Measurements from ENCODE around the gene DYRK1B.
"Not testable (repeated sequence)": the region's sequence is repeated elsewhere in the genome, so short reads cannot be mapped to it uniquely, and the experiment has no call there.

Gene DYRK1B

DNA sequence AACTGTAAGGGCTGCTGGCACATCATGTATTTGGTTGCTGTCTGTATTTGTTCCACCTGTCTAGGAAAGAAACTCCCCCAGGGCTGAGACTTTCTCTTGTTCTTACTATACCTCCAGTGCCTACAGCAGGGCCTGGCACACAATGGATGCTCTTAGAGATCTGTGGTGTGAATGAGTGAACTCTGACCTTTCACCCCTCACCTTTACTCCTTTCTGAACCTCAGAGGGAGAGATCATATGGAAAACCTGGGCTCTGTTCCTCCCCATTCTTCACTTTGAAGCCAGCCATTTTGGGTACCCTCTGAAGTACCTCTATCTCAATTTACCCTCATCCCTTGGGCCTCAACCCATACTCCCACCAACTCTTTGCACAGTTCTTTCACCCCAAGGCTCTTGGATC lies 3.1 kb downstream of the DYRK1B start:
- no peak for DNase-seq (ENCODE audit: low read depth, low spot score)

DNA sequence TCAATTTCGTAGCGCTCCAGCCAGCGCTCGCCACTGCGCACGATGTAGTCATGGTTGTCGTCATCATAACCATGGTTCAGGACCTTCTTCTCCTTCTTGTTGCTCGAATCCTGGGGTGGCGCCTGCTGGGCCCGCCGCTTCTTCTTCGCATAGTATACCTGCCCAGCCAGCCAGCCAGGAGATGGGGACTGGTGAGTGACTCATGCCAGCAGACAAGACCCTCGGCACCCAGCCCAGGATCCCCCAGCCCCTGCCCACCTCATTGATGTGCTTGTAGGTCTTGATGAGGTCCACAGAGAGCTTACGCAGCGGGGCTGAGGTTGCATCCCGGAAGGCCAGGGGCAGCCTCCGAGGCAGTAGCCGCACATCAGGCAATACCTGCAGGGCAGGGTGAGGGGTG lies 3.6 kb downstream of the DYRK1B start:
- DNase-seq (ENCODE audit: low read depth, low spot score): no peak

DNA sequence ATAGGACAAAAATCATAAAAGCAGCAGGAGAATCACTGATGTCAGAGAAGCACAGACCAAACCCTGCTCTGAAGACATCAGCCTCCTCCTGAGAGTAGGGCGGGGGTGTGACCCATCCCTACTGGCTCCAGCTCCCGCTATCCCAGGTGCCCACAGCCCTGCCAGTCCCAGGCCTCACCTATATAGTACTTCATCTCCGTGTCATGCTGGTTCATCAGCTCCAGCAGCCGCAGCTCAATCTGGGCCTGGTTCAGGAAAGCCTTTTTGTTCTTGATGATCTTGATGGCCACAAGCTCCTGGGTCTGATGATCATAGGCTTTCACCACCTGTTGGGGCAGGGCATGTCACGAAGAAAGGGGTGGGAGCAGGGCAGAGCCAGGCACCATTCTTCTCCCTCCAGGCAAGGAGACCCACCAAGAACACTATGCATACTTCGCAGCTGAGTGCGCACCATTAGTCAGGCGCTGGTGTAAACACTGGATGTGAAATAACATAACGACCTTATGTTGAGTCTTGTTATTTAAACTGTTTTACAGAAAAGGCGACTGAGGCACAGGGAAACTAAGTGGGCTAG lies 4.2 kb downstream of the DYRK1B start:
- DNase-seq (ENCODE audit: low read depth, low spot score): no peak

DNA sequence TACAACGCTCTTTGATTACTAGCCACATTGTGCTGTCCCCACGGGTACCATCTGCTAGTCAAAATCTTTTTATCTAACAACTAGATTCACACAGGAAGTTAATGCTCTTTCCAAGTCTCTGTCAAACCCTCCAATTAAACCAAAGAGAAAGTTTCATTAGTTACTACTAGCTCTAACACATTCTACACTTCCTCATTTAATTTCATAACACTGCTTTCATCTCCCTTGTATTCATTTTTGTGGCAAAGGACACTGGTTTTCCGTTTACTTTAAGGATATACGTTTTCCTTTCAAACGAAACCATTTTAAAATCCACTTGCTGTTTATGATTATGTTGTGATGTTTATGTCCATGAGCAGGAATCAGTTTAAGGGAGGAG lies 5.3 kb downstream of the DYRK1B start:
- DNase-seq (ENCODE audit: low read depth, low spot score): no peak

DNA sequence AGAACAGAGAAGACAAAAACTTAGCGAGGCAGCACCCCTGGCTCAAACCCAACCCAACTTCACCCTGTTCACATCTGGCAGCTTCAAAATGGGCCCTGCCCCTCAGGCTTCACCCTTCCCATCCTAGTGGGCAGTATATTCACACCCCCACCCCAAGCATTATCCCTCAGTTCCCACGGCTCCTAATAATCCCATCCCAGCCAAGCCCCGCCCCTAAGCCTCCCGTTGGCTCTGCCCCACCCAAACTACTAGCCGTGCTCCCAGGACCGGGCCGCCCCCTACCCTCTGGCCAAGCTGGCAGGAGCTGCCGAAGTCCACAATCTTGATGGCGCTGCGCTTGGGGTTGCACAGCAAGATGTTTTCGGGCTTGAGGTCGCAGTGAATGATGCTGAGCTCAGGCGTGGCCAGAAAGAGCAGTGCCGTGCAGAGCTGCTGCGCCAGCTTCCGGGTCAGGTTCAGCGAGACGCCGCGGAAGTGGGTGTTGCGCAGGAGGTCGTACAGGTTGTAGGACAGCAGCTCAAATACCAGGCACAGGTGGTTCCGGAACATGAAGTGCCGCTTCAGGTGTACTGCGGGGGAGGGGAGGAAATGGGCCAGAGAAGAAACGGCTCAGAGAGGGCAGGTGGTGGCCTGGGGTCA lies 5.8 kb downstream of the DYRK1B start:
- DNase-seq (ENCODE audit: low read depth, low spot score): no peak

DNA sequence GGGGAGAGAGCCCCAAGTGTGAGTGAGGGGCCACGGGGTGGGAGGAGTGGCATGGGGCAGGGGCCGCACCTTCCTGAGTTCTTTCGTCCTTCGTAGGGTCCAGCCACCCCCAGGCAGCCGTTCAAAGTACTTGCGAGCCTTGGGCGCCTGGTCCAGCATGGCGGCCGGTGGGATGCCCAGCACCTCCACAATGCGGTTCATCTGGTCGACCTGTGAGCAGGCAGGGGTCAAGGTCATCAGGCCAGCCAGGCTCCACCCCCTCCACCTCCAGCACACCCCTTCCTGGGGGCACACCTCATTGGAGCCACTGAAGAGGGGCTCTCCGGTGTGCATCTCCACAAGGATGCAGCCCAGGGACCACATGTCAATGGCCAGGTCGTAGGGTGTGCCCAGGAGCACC lies 6.7 kb downstream of the DYRK1B start:
- DNase-seq (ENCODE audit: low read depth, low spot score): no peak

DNA sequence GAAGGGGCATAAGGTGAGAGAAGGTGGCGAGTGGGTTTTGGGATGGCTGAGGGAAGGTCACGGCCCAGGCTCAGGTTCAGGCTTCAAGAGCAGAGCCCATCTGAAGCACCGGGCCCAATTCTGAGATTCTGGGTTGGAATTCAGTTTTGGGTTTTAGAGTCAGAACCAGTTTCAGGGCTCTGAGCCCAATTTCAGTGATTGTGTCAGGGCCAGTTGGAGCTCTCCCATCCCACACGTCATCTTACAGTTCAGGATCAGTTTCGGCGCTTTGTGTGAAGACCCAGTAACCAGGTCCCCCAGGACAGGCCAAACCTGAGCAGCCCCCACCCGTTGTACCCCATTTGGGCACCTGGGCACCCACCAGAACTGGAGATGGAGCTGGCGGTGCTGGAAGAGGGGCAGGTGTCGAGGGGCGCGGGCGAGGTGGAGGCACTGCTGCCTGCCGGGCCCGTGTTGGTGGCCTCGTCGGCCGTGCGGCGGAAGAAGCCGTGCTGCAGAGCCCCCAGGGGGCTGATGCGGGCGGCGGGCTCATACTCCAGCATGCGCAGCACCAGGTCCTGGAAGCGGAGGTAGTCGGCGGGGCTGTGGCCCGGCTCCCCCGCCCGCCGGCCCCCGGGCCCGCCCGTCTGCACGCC lies 7.5 kb downstream of the DYRK1B start:
- DNase-seq (ENCODE audit: low read depth, low spot score): no peak

DNA sequence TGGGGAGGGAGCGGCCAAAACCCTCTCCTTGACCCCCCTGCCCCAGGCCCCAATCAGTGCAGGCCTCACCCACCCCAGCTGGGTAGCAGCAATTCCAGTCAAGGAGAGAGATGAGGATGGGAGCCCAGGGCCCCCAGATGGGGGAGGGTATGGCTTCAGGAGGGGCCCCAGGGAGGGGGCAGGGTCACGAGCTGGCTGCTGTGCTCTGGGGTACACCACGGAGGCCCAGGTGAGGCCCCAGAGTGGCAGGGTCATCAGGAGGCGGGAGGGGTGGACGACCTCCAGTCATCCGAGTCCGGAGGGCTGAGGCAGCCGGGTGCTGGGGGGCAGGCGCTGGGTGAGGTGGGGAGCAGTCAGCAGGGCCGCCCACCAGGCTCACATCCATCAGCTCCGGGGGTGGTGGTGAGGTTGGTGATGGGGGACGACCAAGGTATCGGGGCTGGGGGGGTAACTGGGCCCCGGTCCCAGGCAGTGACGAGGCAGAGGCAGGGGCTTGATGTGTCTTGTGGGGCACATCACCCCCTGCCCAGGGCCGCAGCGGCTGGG lies 8.4 kb downstream of the DYRK1B start:
- no peak for DNase-seq (ENCODE audit: low read depth, low spot score)

DNA sequence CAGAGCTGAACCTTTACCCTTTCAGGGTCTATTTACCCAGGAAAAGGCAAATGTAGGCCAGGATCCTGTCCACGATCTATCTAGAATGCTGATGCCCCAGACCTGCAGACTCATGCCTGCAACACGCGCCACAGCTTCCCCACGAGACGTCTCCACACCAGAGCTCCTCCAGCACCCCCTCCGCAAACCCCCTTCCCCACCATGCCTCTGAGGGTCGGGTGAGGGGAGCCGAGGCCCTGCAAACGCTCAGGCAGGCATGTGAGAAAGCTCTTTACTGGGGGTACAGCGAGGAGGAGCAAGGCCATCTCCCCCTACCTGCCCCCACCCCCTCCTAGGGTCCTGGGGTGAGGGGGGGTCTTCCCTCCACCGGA lies 8.9 kb downstream of the DYRK1B start:
- DNase-seq (ENCODE audit: low read depth, low spot score): no peak

DNA sequence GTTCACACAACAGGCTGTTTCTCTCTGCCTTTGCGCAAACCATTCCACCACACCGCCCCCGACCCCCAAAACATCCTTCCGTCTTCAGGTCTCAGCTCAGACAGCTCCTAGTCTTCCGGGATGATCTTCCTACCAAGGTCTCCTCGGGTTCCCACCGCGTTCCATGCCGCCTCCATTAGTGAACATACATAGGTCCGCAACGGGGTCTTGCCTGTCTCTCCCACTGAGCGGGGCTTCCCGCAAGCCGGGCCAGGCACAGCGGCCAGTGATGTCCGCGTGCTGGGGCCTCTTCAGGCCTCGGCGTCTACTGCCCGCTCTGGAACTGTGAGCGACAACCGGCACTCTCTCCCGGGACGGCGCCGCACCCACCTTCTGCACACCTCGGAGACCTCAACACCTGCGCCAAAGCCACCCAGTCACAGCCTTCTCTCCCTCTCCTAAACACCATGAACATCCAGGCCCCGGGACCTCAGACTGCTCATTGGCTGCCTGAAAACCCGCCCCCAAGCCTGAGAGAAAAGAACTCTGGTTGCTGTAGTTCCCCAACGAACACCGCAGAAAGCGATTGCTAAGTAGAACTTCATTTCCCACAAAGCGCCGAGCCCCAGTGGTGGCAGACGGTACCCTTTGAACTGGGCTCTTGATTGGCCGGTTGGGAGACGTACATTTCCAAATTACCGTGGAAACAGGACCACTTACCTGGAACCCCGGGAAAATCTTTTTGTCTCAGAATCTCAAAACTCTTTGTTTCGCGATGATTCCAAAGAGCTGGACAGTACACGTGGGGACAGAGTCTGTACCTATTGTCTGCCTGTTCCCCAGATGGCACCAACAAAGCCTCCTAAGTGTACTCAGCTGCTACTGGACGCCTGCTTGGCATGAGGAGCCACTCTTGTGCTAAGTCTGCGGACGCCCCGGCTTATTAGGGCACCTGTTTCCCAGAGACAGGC lies 9.5 kb downstream of the DYRK1B start:
- DNase-seq (ENCODE audit: low read depth, low spot score): peak; percentile 62

DNA sequence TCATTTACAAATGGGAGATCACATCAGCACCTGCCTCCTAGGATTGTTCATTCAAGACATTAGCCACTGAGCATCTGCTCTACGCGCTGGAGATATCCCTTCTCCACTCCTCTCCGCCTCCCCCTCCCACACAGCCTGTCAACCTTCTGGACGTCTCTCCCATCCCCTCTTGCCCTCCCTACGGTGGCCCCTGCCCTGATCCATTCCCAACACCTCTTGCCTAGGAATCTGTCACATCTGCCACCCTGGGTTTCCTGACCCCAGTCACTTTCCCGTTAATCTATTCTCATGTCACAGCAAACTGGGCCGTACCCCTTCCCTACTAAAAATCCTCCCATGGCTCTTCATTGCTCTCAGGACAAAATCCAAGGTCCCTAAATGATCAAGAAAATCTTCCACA lies 10.3 kb downstream of the DYRK1B start:
- no peak for DNase-seq (ENCODE audit: low read depth, low spot score)

DNA sequence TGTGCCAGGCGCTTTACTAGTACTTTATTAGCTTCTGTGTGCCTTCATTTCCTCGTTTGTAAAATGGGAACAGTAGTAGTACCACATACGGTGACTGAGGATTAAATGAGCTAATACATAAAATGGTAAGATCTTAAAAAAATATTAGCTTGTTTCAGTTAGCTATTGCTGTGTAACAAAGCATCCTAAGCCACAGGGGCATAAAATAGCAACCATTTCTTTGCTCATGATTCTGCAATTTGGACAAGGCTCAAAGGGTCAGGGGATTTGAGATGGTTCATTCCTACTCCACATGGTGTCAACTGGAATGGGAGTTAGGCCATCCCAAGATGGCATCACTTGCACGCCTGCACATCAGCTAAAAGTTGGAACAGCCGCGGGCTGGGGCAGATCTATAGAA lies 13.3 kb downstream of the DYRK1B start:
- no peak for DNase-seq (ENCODE audit: low read depth, low spot score)

DNA sequence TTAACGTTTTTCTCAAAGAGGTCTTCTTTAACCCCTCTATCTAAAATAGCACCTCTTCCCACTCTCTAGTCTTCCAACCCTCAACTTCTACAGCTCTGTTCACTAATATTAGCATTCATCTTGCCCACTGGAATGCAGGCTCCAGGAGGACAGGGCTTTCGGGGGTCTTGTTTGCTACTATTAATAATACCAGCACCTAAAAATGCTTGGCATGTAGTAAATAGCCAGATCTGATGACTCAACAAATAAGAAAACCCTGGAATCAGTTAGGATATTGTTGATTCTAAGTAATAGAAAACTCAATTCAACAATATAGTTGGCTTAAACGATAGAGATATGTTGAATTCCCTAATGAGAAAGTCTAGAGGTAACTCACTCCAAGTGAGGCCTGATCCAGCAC lies 14.2 kb downstream of the DYRK1B start:
- no peak for DNase-seq (ENCODE audit: low read depth, low spot score)

DNA sequence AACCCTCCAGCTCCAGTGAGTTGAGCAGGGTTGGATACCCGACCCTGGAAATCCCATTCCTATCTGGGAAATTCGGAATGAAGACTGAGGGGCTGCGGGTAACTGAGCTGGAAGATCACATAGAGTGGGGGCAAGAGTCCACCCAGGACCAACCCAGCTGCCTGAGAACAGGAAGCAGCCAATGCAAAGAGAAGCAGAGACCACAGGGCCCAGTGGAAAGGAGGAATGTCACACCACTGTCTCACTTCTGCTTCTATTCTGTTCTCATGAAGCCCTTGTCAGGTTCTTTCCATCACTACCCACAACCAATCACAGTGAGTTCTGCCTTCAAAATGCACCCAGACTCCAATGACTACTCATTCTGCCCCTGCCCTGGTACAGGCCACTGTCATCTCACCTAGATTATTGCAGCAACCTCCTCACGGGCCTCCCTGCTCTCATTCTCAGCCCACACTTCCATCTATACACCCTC lies 15.3 kb downstream of the DYRK1B start:
- no peak for DNase-seq (ENCODE audit: low read depth, low spot score)

DNA sequence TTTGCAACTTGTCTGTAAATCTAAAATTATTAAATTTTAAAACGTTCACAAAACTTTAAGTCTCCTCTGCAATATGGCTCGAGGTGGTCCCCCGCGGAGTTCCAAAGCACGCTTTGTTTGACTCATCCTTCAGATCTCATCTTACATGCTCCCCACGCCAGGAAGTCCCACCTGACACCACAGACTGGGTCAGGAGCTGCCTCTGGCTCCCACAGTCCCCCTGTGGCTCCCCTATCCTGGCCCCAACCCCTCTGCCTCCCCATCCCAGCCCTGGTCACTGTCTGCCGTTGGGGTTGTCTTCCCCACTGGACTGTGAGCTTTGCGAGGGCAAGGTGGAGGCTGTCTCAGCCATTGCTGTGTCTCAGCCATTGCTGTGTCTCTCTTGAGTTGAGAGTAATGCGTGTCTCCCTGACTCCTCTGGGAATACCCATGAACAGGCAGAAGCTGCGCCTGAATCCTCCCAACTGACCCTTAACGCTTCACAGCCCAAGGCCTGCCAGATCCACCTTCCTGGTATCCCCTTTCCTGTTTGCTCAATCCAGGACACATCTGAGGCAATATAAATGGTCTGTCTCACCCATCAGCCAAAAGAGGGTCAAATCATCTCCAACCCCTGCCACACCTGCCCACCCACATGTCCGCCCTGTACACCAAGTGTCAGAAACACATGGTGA lies 15.9 kb downstream of the DYRK1B start:
- DNase-seq (ENCODE audit: low read depth, low spot score): no peak

DNA sequence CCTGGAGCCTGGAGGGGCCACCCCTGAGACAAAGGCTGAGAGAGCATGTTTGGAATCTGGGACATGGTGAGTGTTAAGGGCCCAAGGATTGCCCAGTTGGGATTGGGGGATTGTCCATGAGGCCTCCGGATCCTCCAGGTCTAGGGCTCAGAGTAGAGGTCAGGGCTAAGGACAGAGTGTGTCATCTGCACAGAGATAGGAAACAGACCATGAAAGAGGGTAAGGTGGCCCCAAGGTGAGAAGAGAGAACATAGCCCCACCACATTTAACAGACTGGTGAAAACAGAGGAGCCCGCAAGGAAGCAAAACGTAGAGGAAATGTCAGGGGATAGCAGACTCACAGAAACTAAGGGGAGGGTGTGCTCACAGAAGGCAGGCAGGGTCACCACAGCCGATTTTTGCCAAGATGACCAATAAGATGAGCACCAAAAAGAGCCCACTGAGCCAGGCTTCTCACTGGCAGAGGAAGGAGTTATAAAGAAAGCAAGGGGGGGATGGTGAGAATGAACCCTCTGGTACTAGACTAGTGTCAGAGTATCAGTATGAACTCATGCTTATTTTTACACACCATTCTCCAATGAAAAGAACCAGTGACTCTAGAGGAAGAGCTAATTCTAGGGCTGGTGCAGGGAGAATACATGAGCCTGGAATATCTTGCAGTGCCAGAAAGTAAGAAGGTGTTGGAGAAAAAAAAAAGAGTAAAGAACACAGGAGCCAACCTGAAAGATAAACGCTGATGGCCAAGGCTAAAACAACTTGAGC lies 17.5 kb downstream of the DYRK1B start:
- no peak for DNase-seq (ENCODE audit: low read depth, low spot score)

DNA sequence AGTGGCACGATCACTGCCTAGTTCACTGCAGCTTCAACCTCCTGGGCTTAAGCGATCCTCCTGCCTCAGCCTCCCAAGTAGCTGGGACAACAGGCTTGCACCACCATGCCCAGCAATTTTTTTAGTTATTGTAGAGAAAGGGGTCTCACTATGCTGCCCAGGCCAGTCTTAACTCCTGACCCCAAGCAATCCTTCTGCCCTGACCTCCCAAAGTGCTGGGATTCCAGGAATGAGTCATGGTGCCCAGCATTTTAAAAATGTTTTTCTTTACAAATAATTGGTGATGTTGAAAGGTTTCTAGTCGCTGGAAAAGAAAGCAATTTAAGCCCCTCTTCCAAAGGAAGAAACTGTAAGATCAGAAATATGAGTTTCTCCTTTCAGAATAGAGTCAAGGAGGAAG lies 19.4 kb downstream of the DYRK1B start:
- no peak for DNase-seq (ENCODE audit: low read depth, low spot score)

DNA sequence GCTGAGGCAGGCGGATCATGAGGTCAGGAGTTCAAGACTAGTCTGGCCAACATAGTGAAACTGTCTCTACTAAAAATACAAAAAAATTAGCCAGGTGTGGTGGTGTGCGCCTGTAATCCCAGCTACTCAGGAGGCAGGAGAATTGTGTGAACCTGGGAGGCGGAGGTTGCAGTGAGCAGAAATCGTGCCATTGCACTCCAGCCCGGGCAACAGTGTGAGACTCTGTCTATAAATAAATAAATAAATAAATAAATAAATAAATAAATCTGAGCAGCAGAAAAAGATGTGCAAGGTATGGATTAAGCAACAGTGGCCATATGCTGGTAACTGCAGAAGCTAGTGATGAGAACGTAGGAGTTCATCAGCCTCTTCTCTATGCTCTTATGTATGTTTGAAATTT lies 19.9 kb downstream of the DYRK1B start:
- DNase-seq (ENCODE audit: low read depth, low spot score): not testable (repeated sequence)

DNA sequence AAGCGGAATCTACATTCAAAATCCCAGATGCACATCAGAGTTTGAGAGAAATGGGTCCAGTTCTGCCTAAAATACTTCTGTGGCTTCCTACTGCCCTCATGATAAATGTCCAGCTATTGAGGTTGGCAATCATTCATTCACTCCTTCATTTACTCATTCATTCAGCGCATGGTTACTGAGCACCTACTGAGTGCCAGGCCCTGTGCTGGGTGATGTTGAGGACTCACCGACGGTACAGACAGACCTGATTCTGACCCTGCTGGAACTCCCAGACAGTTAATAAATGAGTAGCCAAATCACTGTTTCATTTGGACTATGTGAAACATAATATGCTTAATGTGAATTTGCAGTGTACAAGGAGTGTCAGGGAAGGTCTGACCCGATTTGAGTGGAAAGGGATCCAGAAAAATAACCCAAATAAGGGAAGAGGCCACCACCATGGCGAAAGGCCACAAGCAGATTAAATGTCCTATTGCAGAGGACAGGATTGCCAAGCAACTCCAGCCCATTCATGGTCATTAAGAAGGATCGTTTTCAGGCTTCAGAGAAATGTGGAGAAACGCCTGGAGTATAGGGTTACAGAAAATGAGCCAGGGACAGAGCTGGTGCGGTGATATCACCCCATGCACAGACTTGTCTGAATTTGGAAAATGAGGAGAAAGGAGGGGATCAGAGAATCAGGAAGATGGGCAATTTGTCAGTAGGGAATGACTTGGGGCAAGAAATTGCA lies 20.5 kb downstream of the DYRK1B start:
- no peak for DNase-seq (ENCODE audit: low read depth, low spot score)

DNA sequence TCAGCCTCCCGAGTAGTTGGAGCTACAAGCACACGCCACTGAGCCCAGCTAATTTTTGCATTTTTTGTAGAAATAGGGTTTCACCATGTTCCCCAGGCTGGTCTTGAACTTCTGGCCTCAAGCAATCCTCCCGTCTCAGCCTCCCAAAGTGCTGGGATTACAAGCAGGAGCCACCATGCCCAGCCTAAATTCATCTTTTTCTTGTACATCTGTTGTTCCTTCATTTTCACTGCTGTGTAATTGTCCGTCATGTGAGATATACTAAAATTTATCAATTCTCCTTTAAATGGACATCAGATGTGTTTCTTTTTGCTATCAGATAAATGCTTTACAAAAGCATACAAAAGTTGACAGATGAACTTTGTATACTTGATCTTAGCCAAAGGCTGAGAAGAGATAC lies 22.9 kb downstream of the DYRK1B start:
- DNase-seq (ENCODE audit: low read depth, low spot score): no peak

Data from brain pericyte (primary cell).